Esophagus muscularis mucosa (tissue), 4 donors: ENCODE data around the gene DHRS4. TPM values are rescaled to one million over a fixed set of nuclear protein-coding genes. Genes with fewer than 3 reads are reported as not detected.

Experiments used
- DNase-seq: peaks from one replicate; pipeline ENCODE4 v3.0.0-alpha.2; 2017; ENCODE audit errors: extremely low spot score
- H3K27ac ChIP-seq, 4 donors: fragments of 200-600 bp; sonication (generic); replicated peaks in 1 of 4; 1 replicate in 3 of 4; 2 replicates in 1 of 4; pipeline ENCODE4 v1.5.1; 2016 to 2019; ENCODE audit warnings: mild to moderate bottlenecking in 1 of 4
- H3K27me3 ChIP-seq, 4 donors: fragments of 200-600 bp; sonication (generic); one replicate each; pipeline versions ENCODE4 v1.5.1 to v1.6.0; 2016 to 2019
- H3K36me3 ChIP-seq, 4 donors: fragments of 200-600 bp; sonication (generic); one replicate each; pipeline ENCODE4 v1.5.1; 2016 to 2019
- H3K4me1 ChIP-seq, 4 donors: fragments of 200-600 bp; sonication (generic); one replicate each; pipeline ENCODE4 v1.5.1; 2016 to 2019
- H3K4me3 ChIP-seq, 4 donors: fragments of 200-600 bp; sonication (generic); 1 replicate in 2 of 4; 2 replicates in 2 of 4; pipeline ENCODE4 v1.5.1; 2016 to 2019; ENCODE audit warnings: mild to moderate bottlenecking in 4 of 4, moderate library complexity in 1 of 4
- H3K9me3 ChIP-seq, 4 donors: fragments of 200-600 bp; sonication (generic); 1 replicate in 3 of 4; 2 replicates in 1 of 4; pipeline ENCODE4 v1.5.1; 2016 to 2019
- CTCF ChIP-seq, 3 experiments: fragments of 200-600 bp in 2 of 3; fragments of 450-650 bp in 1 of 3; sonication (generic) in 2 of 3; IDR thresholded peaks; one replicate each; pipeline ENCODE4 v1.5.1; 2017 to 2019; ENCODE audit warnings: antibody characterized with exemption in 3 of 3, mild to moderate bottlenecking in 2 of 3, moderate library complexity in 1 of 3
- EP300 ChIP-seq: sonication (generic); formaldehyde crosslinking; IDR thresholded peaks from one replicate; pipeline ENCODE4 v1.6.1; 2017; ENCODE audit warnings: antibody characterized with exemption
- POLR2A ChIP-seq: fragments of 450-650 bp; IDR thresholded peaks from one replicate; pipeline ENCODE4 v1.6.1; 2017; ENCODE audit warnings: antibody characterized with exemption, moderate library complexity, mild to moderate bottlenecking, low read depth
- POLR2AphosphoS5 ChIP-seq, 2 donors: sonication (generic); formaldehyde crosslinking; IDR thresholded peaks; one replicate each; pipeline ENCODE4 v1.6.1; 2017; ENCODE audit warnings: antibody characterized with exemption in 2 of 2
- WGBS: methylation state at CpG from one replicate; pipeline ENCODE4 v1.1.5; 2018; 5-methylcytosine and 5-hydroxymethylcytosine counted together
- intact Hi-C: fragments of 100-400 bp; cut with DNase I; formaldehyde crosslinking; loops from one replicate; pipeline ENCODE4 v1.15.1; 2023
- total RNA-seq, 4 donors: library from RNA; depleted of rRNA; stranded (reverse); fragments of >200 nt; gene quantifications; one replicate each; pipeline versions ENCODE4 v1.1.0 to v1.2.1, GENCODE V29; 2016

DHRS4 gene
- 10 to 100 TPM; 37.1 to 54.4 (median 46.3) TPM for total RNA-seq

DNA sequence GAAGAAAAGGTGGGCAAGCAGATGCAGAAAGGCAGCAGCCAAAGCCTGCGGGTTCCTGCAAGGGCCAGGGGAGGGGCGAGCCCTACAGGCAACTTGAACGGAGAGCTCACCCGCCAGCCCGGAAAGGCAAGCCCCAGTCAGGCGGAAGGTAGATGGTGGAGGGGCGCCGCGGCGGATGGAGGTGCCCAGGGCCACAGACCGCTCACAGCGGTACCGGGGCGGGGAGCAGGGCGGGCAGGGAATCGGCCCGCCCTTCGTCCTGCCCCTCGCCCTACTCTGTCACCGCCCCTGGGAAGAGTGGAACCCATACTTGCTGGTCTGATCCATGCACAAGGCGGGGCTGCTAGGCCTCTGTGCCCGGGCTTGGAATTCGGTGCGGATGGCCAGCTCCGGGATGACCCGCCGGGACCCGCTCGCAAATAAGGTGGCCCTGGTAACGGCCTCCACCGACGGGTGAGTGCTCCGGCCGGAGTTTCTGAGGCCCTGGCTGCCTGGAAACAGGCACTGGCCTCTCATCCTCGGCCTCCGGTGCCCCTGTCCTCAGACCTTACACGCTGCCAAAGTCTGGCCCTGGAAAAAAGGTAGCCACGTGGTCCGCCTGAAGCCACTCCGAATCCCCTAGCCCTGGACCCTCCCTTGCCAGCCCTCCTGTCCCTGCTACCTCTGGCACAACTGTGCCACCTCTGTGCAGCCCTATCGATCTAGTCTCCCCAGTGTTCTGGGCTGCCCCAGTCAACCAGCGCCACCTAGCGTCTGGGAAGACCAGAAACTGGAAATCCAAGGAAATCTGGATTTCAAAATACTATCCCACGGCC, at the start of gene DHRS4:
Gene DHRS4, plus strand, starts transcription at position 307 of the 815 bp plus-strand sequence. Its CDS starts 19 bp downstream, at position 326.
- peaks cover 0 to 13% (median 11%) of the 10 kb centered on the region in 4 donors for H3K36me3 ChIP-seq
- peak within 1 kb of the TSS; percentile 83 to 87 (median 85) for H3K27ac ChIP-seq
- TF ChIP-seq POLR2AphosphoS5 (IDR thresholded peaks at IDR 0.05), result peak; percentile 27 to 72
- TF ChIP-seq POLR2A, result no peak
- no peak for TF ChIP-seq EP300
- TF ChIP-seq CTCF (IDR thresholded peaks at IDR 0.05), result peak; percentile 73 to 87 (median 78)
- no peaks in the 10 kb centered on the region for H3K27me3 ChIP-seq
- peaks cover 15 to 32% (median 30%) of the 10 kb centered on the region in 4 donors for H3K4me1 ChIP-seq
- WGBS, result 0% methylated on average over 18 of the region's 44 CpGs
- no peaks in the 10 kb centered on the region for H3K9me3 ChIP-seq
- peak; percentile 93 for DNase-seq
- intact Hi-C loops, result no loop called here
- peak within 1 kb of the TSS; percentile 67 to 87 (median 74) for H3K4me3 ChIP-seq

DNA sequence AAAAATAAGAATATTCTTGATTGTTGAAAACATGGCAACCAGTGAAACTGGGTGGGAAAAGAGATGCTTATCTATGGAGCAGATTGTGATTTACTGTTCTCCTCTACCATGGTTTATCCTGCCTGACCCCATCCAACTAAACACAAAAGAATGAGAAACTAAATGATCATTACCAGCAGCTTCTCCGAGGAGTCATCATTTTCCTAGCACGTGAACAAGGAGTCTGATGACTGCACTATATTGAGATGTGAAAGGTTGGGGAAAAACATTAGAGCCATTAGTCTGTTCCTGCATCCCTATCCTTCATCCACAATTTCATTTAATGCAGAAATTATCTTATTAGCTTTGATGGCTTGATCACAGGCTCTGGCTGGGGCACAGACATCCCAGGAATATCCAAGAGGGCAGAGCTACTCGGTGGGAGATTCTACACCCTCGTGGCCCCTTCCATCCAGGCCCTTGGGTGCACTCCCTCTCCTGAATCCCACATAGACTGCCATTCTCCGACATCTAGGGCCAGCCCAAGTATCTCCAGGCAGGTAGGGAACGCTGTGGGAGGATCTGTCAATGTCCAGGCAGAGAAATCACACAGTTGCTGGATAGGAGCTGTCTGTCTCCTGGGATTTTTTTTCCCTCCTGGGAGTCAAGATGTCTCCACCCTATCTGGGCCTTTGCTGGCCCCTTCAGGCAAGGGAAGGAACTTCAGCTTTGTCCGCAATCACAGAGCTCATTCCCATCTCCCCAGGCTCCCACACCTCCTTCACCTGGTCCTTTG, 43.3 kb upstream of the DHRS4 start:
- no peaks in the 10 kb centered on the region for H3K27me3 ChIP-seq
- intact Hi-C loops, result loop anchor here (1.0 kb wide), 1 partner anchor 278 kb away; no protein-coding TSS in a partner anchor
- DNase-seq, result no peak
- H3K4me3 ChIP-seq, result no peak overlapping the region
- WGBS, result 58% methylated on average over 7 of the region's 7 CpGs
- no peaks in the 10 kb centered on the region for H3K36me3 ChIP-seq
- H3K9me3 ChIP-seq, result no peaks in the 10 kb centered on the region
- H3K27ac ChIP-seq, result no peak overlapping the region
- H3K4me1 ChIP-seq, result peaks cover 0 to under 1% (median 0%) of the 10 kb centered on the region in 4 donors
- TF ChIP-seq CTCF (IDR thresholded peaks at IDR 0.05), result peak; percentile 56 to 86 (median 61)
- no peak for TF ChIP-seq POLR2AphosphoS5 (IDR thresholded peaks at IDR 0.05)

- TF ChIP-seq POLR2AphosphoS5 (IDR thresholded peaks at IDR 0.05) (no peak), POLR2A (no peak), CTCF (IDR thresholded peaks at IDR 0.05) (no peak), EP300 (no peak)
- intact Hi-C loops, result loop anchor here (1.0 kb wide), 1 partner anchor 279 kb away; no protein-coding TSS in a partner anchor
- WGBS, result 87% methylated on average over 3 of the region's 3 CpGs
Observed at GRCh38 chr14:23910876-23911210, 42.7 kb upstream of the DHRS4 start.

GRCh38 chr14:23915559-23915958, 38.0 kb upstream of the DHRS4 start:
- Histone ChIP-seq H3K9me3 (no peaks in the 10 kb centered on the region), H3K27ac (no peak overlapping the region), H3K27me3 (no peaks in the 10 kb centered on the region), H3K4me3 (no peak overlapping the region), H3K36me3 (no peaks in the 10 kb centered on the region), H3K4me1 (peaks cover 3 to 12% (median 4%) of the 10 kb centered on the region in 4 donors)
- no peak for TF ChIP-seq POLR2AphosphoS5 (IDR thresholded peaks at IDR 0.05)
- no peak for TF ChIP-seq CTCF (IDR thresholded peaks at IDR 0.05)
- TF ChIP-seq POLR2A, result no peak
- no peak for TF ChIP-seq EP300
- intact Hi-C loops, result no loop called here
- WGBS, result 90% methylated on average over 4 of the region's 4 CpGs
- DNase-seq, result peak; percentile 10

More at GRCh38 chr14:23910876-23911210, 42.7 kb upstream of the DHRS4 start:
- H3K9me3 ChIP-seq, result no peaks in the 10 kb centered on the region
- no peaks in the 10 kb centered on the region for H3K27me3 ChIP-seq
- no peak overlapping the region for H3K4me3 ChIP-seq
- no peak overlapping the region for H3K27ac ChIP-seq
- peaks cover 0 to 6% (median 3%) of the 10 kb centered on the region in 4 donors for H3K4me1 ChIP-seq
- no peaks in the 10 kb centered on the region for H3K36me3 ChIP-seq
- peak; percentile 86 for DNase-seq
